GM19035 (cell line): ENCODE data around the gene KHDRBS1.
"Not testable (repeated sequence)": the region's sequence is repeated elsewhere in the genome, so short reads cannot be mapped to it uniquely, and the experiment has no call there.

Source experiments
- ATAC-seq: cut with Tn5 transposase; IDR thresholded peaks from one replicate; pipeline ENCODE4 v1.9.1; 2021; ENCODE audit not compliant: unreplicated experiment

Gene KHDRBS1

DNA sequence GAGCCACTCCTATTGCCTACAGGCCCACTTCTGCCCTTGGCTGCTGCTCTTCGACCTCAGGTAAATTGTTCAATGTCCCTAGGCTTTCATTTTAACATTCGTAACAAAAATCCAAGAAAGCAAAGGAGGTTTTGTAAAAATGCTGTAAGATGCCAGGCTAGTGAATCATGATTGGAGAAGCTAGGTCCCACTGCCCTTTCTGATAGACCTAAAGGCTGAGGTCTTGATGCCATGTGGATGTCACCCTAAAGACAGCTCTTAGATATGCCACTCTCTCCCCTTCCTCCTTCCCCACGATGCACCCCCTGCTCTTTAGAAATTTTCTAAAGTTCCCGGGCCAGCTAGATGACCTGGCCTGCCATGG is 49.2 kb downstream of the KHDRBS1 start:
- ATAC-seq: no peak

DNA sequence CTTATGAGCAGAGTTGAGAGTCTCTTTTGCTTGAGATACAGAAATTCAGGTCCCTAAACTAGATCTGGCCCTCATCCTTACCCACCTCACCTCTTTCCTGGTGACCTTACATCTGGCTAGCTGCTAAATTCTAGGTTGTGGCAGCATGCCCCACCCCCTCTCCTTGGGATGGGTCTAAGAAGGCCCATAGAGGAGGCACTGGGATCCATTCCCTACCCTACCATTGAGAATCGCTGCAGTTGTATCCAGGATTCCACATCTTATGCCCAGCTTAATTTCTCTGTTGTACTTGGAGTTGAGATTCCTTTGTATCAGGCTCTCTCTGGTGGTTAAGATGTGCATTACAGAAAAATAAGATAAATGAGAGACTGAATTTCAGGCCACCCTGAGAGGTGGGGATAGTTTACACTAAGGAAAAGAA is 49.6 kb downstream of the KHDRBS1 start:
- no peak for ATAC-seq

- not testable (repeated sequence) for ATAC-seq
Measured at GRCh38 chr1:32065613-32066488, 52.2 kb downstream of the KHDRBS1 start.

GRCh38 chr1:32066489-32066873 is 52.8 kb downstream of the KHDRBS1 start:
- no peak for ATAC-seq

GRCh38 chr1:32068957-32069588 is 55.4 kb downstream of the KHDRBS1 start:
- ATAC-seq: no peak

DNA sequence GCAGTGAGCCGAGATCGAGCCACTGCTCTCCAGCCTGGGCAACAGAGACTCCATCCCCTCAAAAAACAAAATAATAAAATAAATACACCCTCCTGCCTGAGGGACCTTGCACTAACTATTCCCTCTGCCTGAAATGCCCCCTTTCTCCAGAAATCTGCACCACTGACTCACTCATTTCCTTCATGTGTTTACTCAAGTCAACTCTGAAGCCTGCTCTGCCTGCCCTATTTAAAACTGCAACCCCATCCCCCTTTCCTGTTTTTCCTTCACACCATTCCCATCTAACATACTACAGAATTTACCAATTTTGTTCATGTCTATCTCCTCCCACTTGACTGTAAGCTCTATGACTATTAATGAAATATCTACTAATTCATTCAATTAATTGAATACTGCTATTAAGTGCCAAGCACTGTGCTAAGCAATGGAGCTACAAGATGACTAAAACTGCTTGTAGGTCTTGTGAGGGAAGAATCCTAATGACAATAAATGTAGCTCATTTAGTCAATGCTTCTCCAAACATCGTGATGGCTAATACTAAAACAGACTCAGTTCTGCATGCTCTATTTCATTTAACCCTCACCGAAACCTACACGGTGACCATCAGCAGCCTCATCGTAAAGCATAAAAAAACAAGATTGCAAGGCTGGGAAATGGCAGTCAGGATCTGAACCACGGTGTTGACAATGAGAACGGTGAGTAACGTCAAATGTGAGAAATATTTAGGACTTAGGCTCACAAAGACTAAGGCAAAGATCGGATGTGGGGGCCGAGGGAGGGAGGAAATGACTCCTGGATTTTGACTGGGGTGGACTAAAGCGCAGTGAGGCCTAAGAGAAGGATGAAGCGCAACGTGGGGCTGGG is 58.3 kb downstream of the KHDRBS1 start:
- ATAC-seq: no peak

DNA sequence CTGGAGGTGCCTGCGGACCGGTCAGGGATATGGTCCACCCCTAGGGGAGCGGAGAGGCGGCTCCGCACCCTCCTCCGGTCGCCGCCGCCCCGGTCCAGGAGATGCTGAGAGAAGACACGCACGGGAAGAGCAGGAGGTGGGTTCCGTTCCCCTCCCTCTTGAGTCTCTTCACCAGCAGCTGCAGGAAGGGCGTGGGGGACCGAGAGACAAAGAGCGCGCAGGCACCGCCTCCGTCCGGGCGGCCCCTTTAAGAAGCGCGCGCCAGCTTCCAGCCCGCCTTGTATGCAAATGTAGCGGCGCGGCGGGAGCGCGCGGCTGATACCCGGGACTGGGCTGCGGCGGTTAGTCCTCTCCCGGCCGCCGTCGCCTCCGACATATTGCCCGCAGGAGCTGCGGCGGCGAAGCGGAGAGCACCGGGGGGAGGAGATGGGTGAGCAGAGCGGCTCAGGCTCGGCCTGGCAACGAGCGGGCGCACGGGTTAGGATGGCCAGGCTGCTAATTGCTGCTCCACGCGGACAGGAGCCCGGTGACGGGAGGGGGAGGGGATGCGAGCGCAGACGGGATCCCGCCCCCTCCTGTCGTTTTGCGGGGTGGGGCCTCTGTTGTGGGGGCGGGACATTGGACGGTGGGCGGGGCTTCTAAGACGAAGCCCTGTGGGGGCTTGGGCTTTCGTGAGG is 59.1 kb downstream of the KHDRBS1 start, which contains the start of gene TMEM39B:
TMEM39B (plus strand) TSS at position 318 of the 677 bp plus-strand sequence; CDS start at position 427, 109 bp downstream.
- peak; percentile 87 for ATAC-seq

DNA sequence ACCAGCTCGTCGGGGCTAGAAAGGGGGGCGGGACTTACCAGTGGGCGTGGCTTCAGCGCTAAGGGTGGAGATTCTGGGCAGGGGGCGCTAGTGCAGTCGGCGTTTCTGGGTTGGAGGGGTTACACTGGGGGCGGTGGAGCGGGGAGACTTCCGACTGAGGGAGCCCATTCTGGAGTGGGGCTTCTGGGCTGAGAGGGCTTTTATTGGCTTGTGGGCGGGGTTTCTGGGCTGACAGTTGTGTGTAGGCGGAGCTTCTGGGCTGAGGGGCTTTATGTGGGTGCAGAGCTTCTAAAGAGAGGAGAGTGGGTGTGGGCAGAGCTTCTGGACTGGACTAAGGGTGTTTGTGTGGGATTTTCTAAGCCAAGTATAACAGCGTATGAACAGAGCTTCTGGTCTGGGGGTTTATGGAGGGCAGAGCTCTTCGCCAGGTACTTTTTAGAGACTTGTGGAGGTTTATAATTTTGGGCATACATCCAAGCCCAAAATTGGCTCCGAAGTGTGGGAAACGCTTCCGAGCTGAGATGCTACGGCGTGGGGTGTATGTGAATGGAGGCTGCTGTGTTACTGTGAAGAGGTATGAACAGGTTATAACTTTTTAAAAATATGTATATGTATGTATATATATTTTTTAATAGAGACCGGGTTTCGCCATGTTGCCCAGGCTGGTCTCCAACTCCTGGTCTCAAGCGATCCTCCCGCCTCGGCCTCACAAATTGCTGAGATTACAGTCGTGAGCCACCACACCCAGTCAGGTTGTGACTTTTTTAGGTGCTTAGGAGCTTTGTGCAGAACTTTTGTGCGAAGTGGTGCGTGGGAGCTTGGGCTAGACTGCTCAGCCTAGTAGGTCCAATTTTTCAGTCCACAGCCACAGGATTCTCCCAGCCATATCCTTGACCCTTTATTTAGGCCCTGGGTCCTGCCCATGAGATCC is 59.9 kb downstream of the KHDRBS1 start:
- ATAC-seq: no peak

- ATAC-seq: no peak
Measured at GRCh38 chr1:32074841-32075240, 61.2 kb downstream of the KHDRBS1 start.

GRCh38 chr1:32077451-32077850 is 63.8 kb downstream of the KHDRBS1 start:
- ATAC-seq: no peak

- no peak for ATAC-seq
Measured at GRCh38 chr1:32082022-32082421, 68.4 kb downstream of the KHDRBS1 start.

- ATAC-seq: not testable (repeated sequence)
Measured at GRCh38 chr1:32086381-32086780, 72.7 kb downstream of the KHDRBS1 start.

DNA sequence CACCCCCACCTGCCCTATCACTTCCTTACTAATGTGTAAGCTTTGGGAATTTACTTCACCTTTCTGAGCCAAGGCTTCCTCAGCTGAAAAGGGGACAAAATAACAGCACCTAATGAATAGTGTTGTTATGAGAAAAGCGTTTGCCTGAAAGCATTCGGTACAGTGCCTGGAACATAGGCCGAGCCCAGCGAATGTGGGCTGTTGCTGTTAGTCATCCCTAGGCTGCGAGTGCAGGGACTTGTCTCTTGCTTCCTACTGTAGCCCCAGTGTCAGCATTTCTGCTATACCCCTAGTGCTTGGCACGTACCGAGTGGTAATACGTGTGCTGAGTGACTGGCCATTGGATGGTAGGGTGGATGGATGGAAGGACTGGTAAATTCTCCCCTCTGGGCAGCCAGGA is 77.5 kb downstream of the KHDRBS1 start:
- no peak for ATAC-seq

DNA sequence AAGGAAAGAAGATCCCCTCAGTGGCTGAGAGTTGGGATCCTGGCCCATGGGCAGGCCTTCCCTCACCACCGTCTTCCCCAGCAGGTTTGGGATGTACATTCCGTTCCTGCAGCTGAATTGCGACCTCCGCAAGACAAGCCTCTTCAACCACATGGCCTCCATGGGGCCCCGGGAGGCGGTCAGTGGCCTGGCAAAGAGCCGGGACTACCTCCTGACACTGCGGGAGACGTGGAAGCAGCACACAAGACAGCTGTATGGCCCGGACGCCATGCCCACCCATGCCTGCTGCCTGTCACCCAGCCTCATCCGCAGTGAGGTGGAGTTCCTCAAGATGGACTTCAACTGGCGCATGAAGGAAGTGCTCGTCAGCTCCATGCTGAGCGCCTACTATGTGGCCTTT is 77.9 kb downstream of the KHDRBS1 start:
- ATAC-seq: no peak
